Loucy (cell line): Measurements from ENCODE around the gene NRK.

Source experiments
- H2AFZ ChIP-seq: fragments of 200-600 bp; sonication (generic); 2 replicates; pipeline ENCODE4 v1.6.0; 2016; ENCODE audit warnings: antibody characterized with exemption, mild to moderate bottlenecking, low read length, moderate library complexity
- H3F3A ChIP-seq: fragments of 200-600 bp; 2 replicates; pipeline ENCODE4 v1.6.0; 2016; ENCODE audit warnings: antibody characterized with exemption, low read depth, mild to moderate bottlenecking
- H3K27me3 ChIP-seq: fragments of 200-600 bp; sonication (generic); 2 replicates; pipeline ENCODE4 v1.6.1; 2014; ENCODE audit warnings: low read length, mild to moderate bottlenecking; ENCODE audit not compliant: insufficient read depth, poor library complexity, severe bottlenecking
- H3K36me3 ChIP-seq: fragments of 200-600 bp; sonication (generic); 2 replicates; pipeline ENCODE4 v1.6.1; 2016; ENCODE audit warnings: low read length; ENCODE audit not compliant: insufficient read depth
- H3K4me1 ChIP-seq: fragments of 200-600 bp; sonication (generic); 2 replicates; pipeline ENCODE4 v1.5.1; 2014; ENCODE audit warnings: low read length, mild to moderate bottlenecking; ENCODE audit not compliant: insufficient read depth, poor library complexity, severe bottlenecking
- H3K4me2 ChIP-seq: fragments of 200-600 bp; sonication (generic); 2 replicates; pipeline ENCODE4 v1.6.0; 2014; ENCODE audit warnings: antibody characterized with exemption, low read length, low read depth, mild to moderate bottlenecking; ENCODE audit not compliant: poor library complexity, severe bottlenecking
- H3K4me3 ChIP-seq: fragments of 200-600 bp; sonication (generic); 2 replicates; pipeline ENCODE4 v1.5.1; 2014; ENCODE audit warnings: low read length, mild to moderate bottlenecking, mixed read lengths; ENCODE audit not compliant: poor library complexity, severe bottlenecking
- H3K79me2 ChIP-seq: fragments of 200-600 bp; sonication (generic); 2 replicates; pipeline ENCODE4 v1.6.1; 2014; ENCODE audit warnings: low read length; ENCODE audit not compliant: insufficient read depth
- H3K9ac ChIP-seq: fragments of 200-600 bp; sonication (generic); 2 replicates; pipeline ENCODE4 v1.6.0; 2014; ENCODE audit warnings: mild to moderate bottlenecking, low read depth, low read length, moderate library complexity; ENCODE audit not compliant: poor library complexity, severe bottlenecking
- H3K9me2 ChIP-seq: fragments of 200-600 bp; sonication (generic); replicated peaks from 2 replicates; pipeline ENCODE4 v1.6.1; 2016; ENCODE audit warnings: low read depth, low read length, mixed read lengths
- H3K9me3 ChIP-seq: fragments of 200-600 bp; sonication (generic); 2 replicates; pipeline ENCODE4 v1.6.1; 2014; ENCODE audit warnings: mild to moderate bottlenecking, antibody characterized with exemption, low read length, low read depth; ENCODE audit not compliant: insufficient read depth
- H4K20me1 ChIP-seq: fragments of 200-600 bp; sonication (generic); 2 replicates; pipeline ENCODE4 v1.6.0; 2014; ENCODE audit warnings: antibody characterized with exemption, low read length, mild to moderate bottlenecking; ENCODE audit not compliant: insufficient read depth, poor library complexity, severe bottlenecking
- CTCF ChIP-seq: fragments of 200-600 bp; sonication (generic); conservative IDR thresholded peaks from 2 replicates; pipeline ENCODE4 v1.5.1; 2014; ENCODE audit warnings: mild to moderate bottlenecking, antibody characterized with exemption, low read length
- EZH2phosphoT487 ChIP-seq: fragments of 200-600 bp; IDR thresholded peaks from 2 replicates; pipeline ENCODE4 v1.6.1; 2018; ENCODE audit warnings: antibody characterized with exemption, mild to moderate bottlenecking, moderate library complexity, borderline replicate concordance

NRK gene

GRCh38 chrX:105969487-105969886 lies 147.1 kb downstream of the NRK start:
- no peak overlapping the region for H2AFZ ChIP-seq

GRCh38 chrX:105972690-105973386 lies 150.5 kb downstream of the NRK start:
- no peak for TF ChIP-seq CTCF
- TF ChIP-seq EZH2phosphoT487: no peak
- Histone ChIP-seq H3K4me2 (no peak overlapping the region), H4K20me1 (no peaks in the 10 kb centered on the region), H3K9me3 (no peaks in the 10 kb centered on the region), H3K9ac (no peak overlapping the region), H3K79me2 (no peaks in the 10 kb centered on the region), H3K9me2 (no peaks in the 10 kb centered on the region), H3K27me3 (no peaks in the 10 kb centered on the region), H2AFZ (no peak overlapping the region), H3K4me1 (no peaks in the 10 kb centered on the region), H3K36me3 (no peaks in the 10 kb centered on the region), H3K4me3 (no peak overlapping the region), H3F3A (no peaks in the 10 kb centered on the region)

More at GRCh38 chrX:105969487-105969886, 147.1 kb downstream of the NRK start:
- no peaks in the 10 kb centered on the region for H3K36me3 ChIP-seq
- H3K4me1 ChIP-seq: no peaks in the 10 kb centered on the region
- H3K4me3 ChIP-seq: no peak overlapping the region
- H3K4me2 ChIP-seq: no peak overlapping the region
- no peaks in the 10 kb centered on the region for H4K20me1 ChIP-seq
- no peak overlapping the region for H3K9ac ChIP-seq
- no peaks in the 10 kb centered on the region for H3K27me3 ChIP-seq
- no peaks in the 10 kb centered on the region for H3K9me2 ChIP-seq
- no peaks in the 10 kb centered on the region for H3K9me3 ChIP-seq
- no peaks in the 10 kb centered on the region for H3K79me2 ChIP-seq
- H3F3A ChIP-seq: no peaks in the 10 kb centered on the region
- TF ChIP-seq EZH2phosphoT487 (no peak), CTCF (no peak)

- Histone ChIP-seq H3K4me3 (no peak overlapping the region), H3K4me2 (no peak overlapping the region), H3K9me2 (no peaks in the 10 kb centered on the region), H3K36me3 (no peaks in the 10 kb centered on the region), H3F3A (no peaks in the 10 kb centered on the region), H4K20me1 (no peaks in the 10 kb centered on the region), H3K4me1 (no peaks in the 10 kb centered on the region), H3K79me2 (no peaks in the 10 kb centered on the region), H3K27me3 (no peaks in the 10 kb centered on the region), H2AFZ (no peak overlapping the region), H3K9ac (no peak overlapping the region), H3K9me3 (no peaks in the 10 kb centered on the region)
- TF ChIP-seq CTCF: no peak
- no peak for TF ChIP-seq EZH2phosphoT487
Observed at GRCh38 chrX:105973387-105973739, 151.0 kb downstream of the NRK start.
